SK-N-SH treated with all-trans-retinoic acid at 6 μM for 48 hours (cell line): ENCODE data around the gene ATP13A2.

ENCODE experiments used
- BACH2 ChIP-seq: fragments of 250-450 bp; sonication (Bioruptor Pico); IDR thresholded peaks from 2 replicates; pipeline ENCODE4 v1.9.0; 2021; ENCODE audit warnings: mild to moderate bottlenecking, borderline replicate concordance
- CSRNP3 ChIP-seq: fragments of 250-450 bp; sonication (Bioruptor Pico); IDR thresholded peaks from 2 replicates; pipeline ENCODE4 v1.5.1; 2021; ENCODE audit warnings: mild to moderate bottlenecking, moderate library complexity
- OSR1 ChIP-seq: fragments of 250-450 bp; sonication (Bioruptor Pico); IDR thresholded peaks from 2 replicates; pipeline ENCODE4 v1.8.0; 2022; ENCODE audit warnings: moderate library complexity, mild to moderate bottlenecking, inconsistent platforms
- PATZ1 ChIP-seq: fragments of 250-450 bp; sonication (Bioruptor Pico); IDR thresholded peaks from 2 replicates; pipeline ENCODE4 v1.8.0; 2020; ENCODE audit warnings: mild to moderate bottlenecking, moderate library complexity, borderline replicate concordance
- PPARA ChIP-seq: fragments of 250-450 bp; sonication (Bioruptor Pico); IDR thresholded peaks from 2 replicates; pipeline ENCODE4 v1.5.0; 2020; ENCODE audit warnings: mild to moderate bottlenecking, borderline replicate concordance
- RARB ChIP-seq: fragments of 250-450 bp; sonication (Bioruptor Pico); IDR thresholded peaks from 2 replicates; pipeline ENCODE4 v1.8.0; 2021; ENCODE audit warnings: mild to moderate bottlenecking, moderate library complexity
- SNAI2 ChIP-seq: fragments of 250-450 bp; sonication (Bioruptor Pico); IDR thresholded peaks from 2 replicates; pipeline ENCODE4 v1.5.0; 2020; ENCODE audit warnings: mild to moderate bottlenecking, moderate library complexity
- TOX ChIP-seq: fragments of 250-450 bp; sonication (Bioruptor Pico); IDR thresholded peaks from 2 replicates; pipeline ENCODE4 v1.8.0; 2021; ENCODE audit warnings: mild to moderate bottlenecking, moderate library complexity, borderline replicate concordance
- ZC3H10 ChIP-seq: fragments of 250-450 bp; sonication (Bioruptor Pico); IDR thresholded peaks from 2 replicates; pipeline ENCODE4 v1.5.1; 2021; ENCODE audit warnings: mild to moderate bottlenecking, moderate library complexity
- ZFP30 ChIP-seq: fragments of 450-650 bp; formaldehyde crosslinking; IDR thresholded peaks from 2 replicates; pipeline ENCODE4 v1.5.0; 2022; ENCODE audit warnings: mild to moderate bottlenecking, moderate library complexity
- ZNF565 ChIP-seq: fragments of 450-650 bp; formaldehyde crosslinking; conservative IDR thresholded peaks from 2 replicates; pipeline ENCODE4 v1.5.0; 2020; ENCODE audit warnings: low read depth, mild to moderate bottlenecking, moderate library complexity
- ZNF70 ChIP-seq: fragments of 450-650 bp; formaldehyde crosslinking; IDR thresholded peaks from 2 replicates; pipeline ENCODE4 v1.5.0; 2020; ENCODE audit warnings: mild to moderate bottlenecking, moderate library complexity
- ZNF8 ChIP-seq: fragments of 450-650 bp; formaldehyde crosslinking; IDR thresholded peaks from 2 replicates; pipeline ENCODE4 v1.5.0; 2020; ENCODE audit warnings: mild to moderate bottlenecking, moderate library complexity

- TF ChIP-seq RARB (CRISPR knock-in tag) (no peak), PATZ1 (CRISPR knock-in tag) (no peak), ZNF8 (CRISPR knock-in tag) (no peak), ZFP30 (CRISPR knock-in tag) (no peak), ZNF565 (CRISPR knock-in tag) (no peak), BACH2 (CRISPR knock-in tag) (no peak), PPARA (no peak), ZC3H10 (CRISPR knock-in tag) (no peak), ZNF70 (no peak), TOX (CRISPR knock-in tag) (no peak), OSR1 (CRISPR knock-in tag) (no peak), SNAI2 (no peak), CSRNP3 (CRISPR knock-in tag) (no peak)
Observed at GRCh38 chr1:16961297-16962133, 50.2 kb downstream of the ATP13A2 start.
